ENCODE data around the gene KCNIP4. TPM values are rescaled to one million over a fixed set of nuclear protein-coding genes. Genes with fewer than 3 reads are reported as not detected.

KCNIP4 gene
- total RNA-seq, 1 donor from 2014 or later = not detected

- Mint-ChIP-seq H3K4me1 (ENCODE audit: low read depth) (peaks cover 13% of the 10 kb centered on the region), H3K27ac (ENCODE audit: unreplicated experiment) (peak overlapping the region; percentile 50), H3K36me3 (ENCODE audit: low read depth) (peaks cover 4% of the 10 kb centered on the region), H3K27me3 (ENCODE audit: low read depth) (peaks cover 16% of the 10 kb centered on the region), H3K4me3 (ENCODE audit: unreplicated experiment) (no peak overlapping the region), H3K9me3 (ENCODE audit: low read depth) (peaks cover 20% of the 10 kb centered on the region)
- TF ChIP-seq CTCF (IDR thresholded peaks at IDR 0.05) = peak; percentile 93
- DNase-seq (ENCODE audit: low spot score) = no peak
Observed at GRCh38 chr4:21768349-21769310, 179.9 kb downstream of the KCNIP4 start.

- peak; percentile 89 for TF ChIP-seq CTCF (IDR thresholded peaks at IDR 0.05)
- Mint-ChIP-seq H3K4me3 (ENCODE audit: unreplicated experiment) (no peak overlapping the region), H3K9me3 (ENCODE audit: low read depth) (peaks cover 2% of the 10 kb centered on the region), H3K27ac (ENCODE audit: unreplicated experiment) (no peak overlapping the region), H3K36me3 (ENCODE audit: low read depth) (no peaks in the 10 kb centered on the region), H3K27me3 (ENCODE audit: low read depth) (peaks cover 19% of the 10 kb centered on the region), H3K4me1 (ENCODE audit: low read depth) (peaks cover 13% of the 10 kb centered on the region)
- no peak for DNase-seq (ENCODE audit: low spot score)
Observed at GRCh38 chr4:21765810-21766407, 182.7 kb downstream of the KCNIP4 start.

GRCh38 chr4:21763855-21764254 lies 184.7 kb downstream of the KCNIP4 start:
- DNase-seq (ENCODE audit: low spot score) = no peak
- Mint-ChIP-seq H3K4me1 (ENCODE audit: low read depth) (peaks cover 3% of the 10 kb centered on the region), H3K36me3 (ENCODE audit: low read depth) (no peaks in the 10 kb centered on the region), H3K4me3 (ENCODE audit: unreplicated experiment) (no peak overlapping the region), H3K27ac (ENCODE audit: unreplicated experiment) (no peak overlapping the region), H3K9me3 (ENCODE audit: low read depth) (no peaks in the 10 kb centered on the region), H3K27me3 (ENCODE audit: low read depth) (peaks cover 28% of the 10 kb centered on the region)
- TF ChIP-seq CTCF (IDR thresholded peaks at IDR 0.05) = no peak

GRCh38 chr4:21757248-21757647 lies 191.3 kb downstream of the KCNIP4 start:
- no peak overlapping the region for H3K4me3 Mint-ChIP-seq (ENCODE audit: unreplicated experiment)
- H3K27ac Mint-ChIP-seq (ENCODE audit: unreplicated experiment) = no peak overlapping the region
- DNase-seq (ENCODE audit: low spot score) = no peak
- peaks cover 22% of the 10 kb centered on the region for H3K27me3 Mint-ChIP-seq (ENCODE audit: low read depth)
- H3K9me3 Mint-ChIP-seq (ENCODE audit: low read depth) = no peaks in the 10 kb centered on the region
- H3K36me3 Mint-ChIP-seq (ENCODE audit: low read depth) = no peaks in the 10 kb centered on the region
- no peaks in the 10 kb centered on the region for H3K4me1 Mint-ChIP-seq (ENCODE audit: low read depth)
- TF ChIP-seq CTCF (IDR thresholded peaks at IDR 0.05) = no peak

- Mint-ChIP-seq H3K36me3 (ENCODE audit: low read depth) (no peaks in the 10 kb centered on the region), H3K4me3 (ENCODE audit: unreplicated experiment) (no peak overlapping the region), H3K4me1 (ENCODE audit: low read depth) (no peaks in the 10 kb centered on the region), H3K27ac (ENCODE audit: unreplicated experiment) (no peak overlapping the region), H3K9me3 (ENCODE audit: low read depth) (no peaks in the 10 kb centered on the region), H3K27me3 (ENCODE audit: low read depth) (peaks cover 31% of the 10 kb centered on the region)
- DNase-seq (ENCODE audit: low spot score) = no peak
- TF ChIP-seq CTCF (IDR thresholded peaks at IDR 0.05) = no peak
Observed at GRCh38 chr4:21753084-21753760, 195.3 kb downstream of the KCNIP4 start.
